HL-60 (cell line): ENCODE data around the gene TTC17.

ENCODE experiments used
- GABPA ChIP-seq: IDR thresholded peaks from 2 replicates; pipeline ENCODE4 v1.6.1; 2012; ENCODE audit warnings: low read depth
- POLR2AphosphoS5 ChIP-seq: IDR thresholded peaks from 2 replicates; pipeline ENCODE4 v1.6.1; 2012; ENCODE audit warnings: low read depth
- SPI1 ChIP-seq: IDR thresholded peaks from 2 replicates; pipeline ENCODE4 v1.6.1; 2012; ENCODE audit warnings: low read depth, mild to moderate bottlenecking, borderline replicate concordance
- TF ChIP-seq, protein P1 (sequence below): IDR thresholded peaks from one replicate; pipeline ENCODE4 v1.5.1; 2011; ENCODE audit warnings: low read length, control low read depth, inconsistent platforms; ENCODE audit not compliant: insufficient read depth
- TF ChIP-seq, protein P2 (sequence below): IDR thresholded peaks from 2 replicates; pipeline ENCODE4 v1.6.1; 2012; ENCODE audit warnings: low read depth; ENCODE audit not compliant: insufficient replicate concordance

DNA sequence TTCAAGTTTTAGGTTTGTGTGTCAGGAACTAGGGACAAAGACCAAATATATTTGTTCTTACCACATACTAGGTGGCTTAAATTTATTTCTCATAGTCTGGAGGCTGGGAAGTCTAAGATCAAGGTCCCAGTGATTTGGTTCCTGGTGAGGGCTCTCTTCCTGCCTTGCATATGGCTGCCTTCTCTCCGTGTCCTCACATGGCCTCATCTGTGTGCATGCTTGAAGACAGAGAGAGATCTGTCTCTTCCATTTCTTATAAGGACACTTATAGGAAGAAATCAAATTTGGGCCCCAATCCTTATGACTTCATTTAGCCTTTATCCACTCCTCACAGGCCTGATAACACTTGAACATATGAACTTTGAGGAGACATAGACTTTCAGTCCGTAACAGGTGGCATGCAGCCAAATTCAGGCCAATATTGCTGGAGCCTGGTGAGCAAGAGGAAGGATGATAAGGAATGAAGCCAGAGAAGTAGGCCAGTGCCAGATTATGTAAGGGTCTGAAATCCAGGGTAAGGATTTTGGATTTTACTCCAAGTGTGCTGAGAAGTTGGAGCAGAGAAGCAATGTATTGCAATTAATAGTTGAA, 35.1 kb downstream of the TTC17 start:
- TF ChIP-seq, protein P1, sequence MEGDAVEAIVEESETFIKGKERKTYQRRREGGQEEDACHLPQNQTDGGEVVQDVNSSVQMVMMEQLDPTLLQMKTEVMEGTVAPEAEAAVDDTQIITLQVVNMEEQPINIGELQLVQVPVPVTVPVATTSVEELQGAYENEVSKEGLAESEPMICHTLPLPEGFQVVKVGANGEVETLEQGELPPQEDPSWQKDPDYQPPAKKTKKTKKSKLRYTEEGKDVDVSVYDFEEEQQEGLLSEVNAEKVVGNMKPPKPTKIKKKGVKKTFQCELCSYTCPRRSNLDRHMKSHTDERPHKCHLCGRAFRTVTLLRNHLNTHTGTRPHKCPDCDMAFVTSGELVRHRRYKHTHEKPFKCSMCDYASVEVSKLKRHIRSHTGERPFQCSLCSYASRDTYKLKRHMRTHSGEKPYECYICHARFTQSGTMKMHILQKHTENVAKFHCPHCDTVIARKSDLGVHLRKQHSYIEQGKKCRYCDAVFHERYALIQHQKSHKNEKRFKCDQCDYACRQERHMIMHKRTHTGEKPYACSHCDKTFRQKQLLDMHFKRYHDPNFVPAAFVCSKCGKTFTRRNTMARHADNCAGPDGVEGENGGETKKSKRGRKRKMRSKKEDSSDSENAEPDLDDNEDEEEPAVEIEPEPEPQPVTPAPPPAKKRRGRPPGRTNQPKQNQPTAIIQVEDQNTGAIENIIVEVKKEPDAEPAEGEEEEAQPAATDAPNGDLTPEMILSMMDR: no peak
- TF ChIP-seq GABPA (no peak), POLR2AphosphoS5 (no peak), SPI1 (no peak)
- TF ChIP-seq, protein P2, sequence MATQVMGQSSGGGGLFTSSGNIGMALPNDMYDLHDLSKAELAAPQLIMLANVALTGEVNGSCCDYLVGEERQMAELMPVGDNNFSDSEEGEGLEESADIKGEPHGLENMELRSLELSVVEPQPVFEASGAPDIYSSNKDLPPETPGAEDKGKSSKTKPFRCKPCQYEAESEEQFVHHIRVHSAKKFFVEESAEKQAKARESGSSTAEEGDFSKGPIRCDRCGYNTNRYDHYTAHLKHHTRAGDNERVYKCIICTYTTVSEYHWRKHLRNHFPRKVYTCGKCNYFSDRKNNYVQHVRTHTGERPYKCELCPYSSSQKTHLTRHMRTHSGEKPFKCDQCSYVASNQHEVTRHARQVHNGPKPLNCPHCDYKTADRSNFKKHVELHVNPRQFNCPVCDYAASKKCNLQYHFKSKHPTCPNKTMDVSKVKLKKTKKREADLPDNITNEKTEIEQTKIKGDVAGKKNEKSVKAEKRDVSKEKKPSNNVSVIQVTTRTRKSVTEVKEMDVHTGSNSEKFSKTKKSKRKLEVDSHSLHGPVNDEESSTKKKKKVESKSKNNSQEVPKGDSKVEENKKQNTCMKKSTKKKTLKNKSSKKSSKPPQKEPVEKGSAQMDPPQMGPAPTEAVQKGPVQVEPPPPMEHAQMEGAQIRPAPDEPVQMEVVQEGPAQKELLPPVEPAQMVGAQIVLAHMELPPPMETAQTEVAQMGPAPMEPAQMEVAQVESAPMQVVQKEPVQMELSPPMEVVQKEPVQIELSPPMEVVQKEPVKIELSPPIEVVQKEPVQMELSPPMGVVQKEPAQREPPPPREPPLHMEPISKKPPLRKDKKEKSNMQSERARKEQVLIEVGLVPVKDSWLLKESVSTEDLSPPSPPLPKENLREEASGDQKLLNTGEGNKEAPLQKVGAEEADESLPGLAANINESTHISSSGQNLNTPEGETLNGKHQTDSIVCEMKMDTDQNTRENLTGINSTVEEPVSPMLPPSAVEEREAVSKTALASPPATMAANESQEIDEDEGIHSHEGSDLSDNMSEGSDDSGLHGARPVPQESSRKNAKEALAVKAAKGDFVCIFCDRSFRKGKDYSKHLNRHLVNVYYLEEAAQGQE: no peak
